Measurements from ENCODE around the gene SYT17. TPM values are rescaled to one million over a fixed set of nuclear protein-coding genes. Genes with fewer than 3 reads are reported as not detected.
A peak's percentile ranks its signal among the peaks of the same experiment; 100 is the strongest.

The SYT17 gene
- total RNA-seq, 1 donor from 2014 or later = 13.3 TPM

DNA sequence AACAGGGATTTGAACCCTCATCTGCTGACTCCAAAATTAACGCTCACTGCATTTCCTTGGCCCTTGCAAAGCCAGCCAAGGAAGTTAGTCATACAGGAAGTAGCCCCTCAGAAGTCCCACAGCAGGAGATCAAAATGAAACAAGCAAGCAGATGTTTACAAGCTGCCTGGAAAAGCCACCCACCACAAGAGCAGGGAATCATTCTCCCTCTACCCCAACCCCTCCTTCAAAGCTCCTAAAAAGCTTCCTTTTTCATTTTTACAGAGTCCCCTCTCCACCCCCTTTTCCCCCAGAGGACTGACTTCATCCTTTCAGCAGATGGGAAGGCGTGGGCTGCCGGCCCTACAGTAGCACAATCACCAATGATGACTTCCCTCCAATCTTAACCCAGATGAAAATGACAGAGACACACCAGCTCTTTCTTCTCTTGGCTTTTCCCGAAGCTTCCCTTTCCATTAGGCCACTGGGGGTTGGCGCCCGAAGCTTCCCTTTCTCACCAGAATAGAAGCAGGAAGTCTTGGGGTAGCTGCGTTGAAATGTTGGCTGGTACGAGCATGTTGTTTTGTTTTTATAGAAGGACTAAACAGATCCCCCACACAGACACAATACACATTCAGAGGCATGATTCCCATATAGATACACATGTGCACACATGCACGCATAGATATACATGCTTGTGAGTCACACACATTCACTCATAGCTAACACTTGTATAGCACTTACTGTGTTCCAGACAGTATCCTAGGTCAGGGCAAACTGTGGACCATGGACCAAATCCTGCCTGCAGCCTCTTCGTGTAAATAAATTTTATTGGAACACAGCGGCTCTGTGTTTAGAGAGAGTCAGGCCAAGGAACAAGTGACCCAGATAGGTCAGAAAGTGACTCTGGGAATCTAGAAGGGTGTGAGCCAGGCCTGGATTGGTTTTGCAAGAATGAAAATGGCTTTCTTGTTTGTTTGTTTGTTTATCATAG is 36.9 kb upstream of the SYT17 start:
- Histone ChIP-seq H3K4me1 (peaks cover 38% of the 10 kb centered on the region), H3K36me3 (no peaks in the 10 kb centered on the region), H3K27me3 (no peaks in the 10 kb centered on the region), H3K27ac (peak overlapping the region; percentile 84), H3K9me3 (no peaks in the 10 kb centered on the region), H3K4me3 (peak overlapping the region in 1 of 2 donors; percentile 14)
- intact Hi-C loops (cut with DNase I) = no loop called here
- no peak for DNase-seq (ENCODE audit: extremely low spot score in 2 of 2)
- no peak for TF ChIP-seq POLR2AphosphoS5 (IDR thresholded peaks at IDR 0.05; ENCODE audit: insufficient read depth in 1 of 2, low read depth in 1 of 2)
- TF ChIP-seq, protein P1, sequence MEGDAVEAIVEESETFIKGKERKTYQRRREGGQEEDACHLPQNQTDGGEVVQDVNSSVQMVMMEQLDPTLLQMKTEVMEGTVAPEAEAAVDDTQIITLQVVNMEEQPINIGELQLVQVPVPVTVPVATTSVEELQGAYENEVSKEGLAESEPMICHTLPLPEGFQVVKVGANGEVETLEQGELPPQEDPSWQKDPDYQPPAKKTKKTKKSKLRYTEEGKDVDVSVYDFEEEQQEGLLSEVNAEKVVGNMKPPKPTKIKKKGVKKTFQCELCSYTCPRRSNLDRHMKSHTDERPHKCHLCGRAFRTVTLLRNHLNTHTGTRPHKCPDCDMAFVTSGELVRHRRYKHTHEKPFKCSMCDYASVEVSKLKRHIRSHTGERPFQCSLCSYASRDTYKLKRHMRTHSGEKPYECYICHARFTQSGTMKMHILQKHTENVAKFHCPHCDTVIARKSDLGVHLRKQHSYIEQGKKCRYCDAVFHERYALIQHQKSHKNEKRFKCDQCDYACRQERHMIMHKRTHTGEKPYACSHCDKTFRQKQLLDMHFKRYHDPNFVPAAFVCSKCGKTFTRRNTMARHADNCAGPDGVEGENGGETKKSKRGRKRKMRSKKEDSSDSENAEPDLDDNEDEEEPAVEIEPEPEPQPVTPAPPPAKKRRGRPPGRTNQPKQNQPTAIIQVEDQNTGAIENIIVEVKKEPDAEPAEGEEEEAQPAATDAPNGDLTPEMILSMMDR (IDR thresholded peaks at IDR 0.05) = no peak

DNA sequence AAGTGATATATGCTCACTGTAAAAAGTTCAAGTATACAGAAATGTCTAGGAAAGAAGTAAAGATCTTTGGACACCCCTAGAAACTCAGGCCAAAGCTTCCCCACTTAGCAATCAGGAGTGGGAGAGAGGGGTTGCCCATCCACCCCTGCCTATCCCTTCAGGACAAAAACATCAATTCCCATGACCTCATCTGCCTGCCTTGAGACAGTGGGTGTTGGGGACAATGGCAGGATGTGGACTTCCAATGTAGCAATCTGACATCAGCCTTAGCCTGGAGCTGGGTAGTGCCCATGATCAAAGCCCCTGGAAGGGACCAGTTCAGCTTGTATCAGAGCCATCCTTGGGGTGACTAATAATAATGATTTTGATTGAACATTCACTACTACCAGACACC is 36.2 kb upstream of the SYT17 start:
- H3K9me3 ChIP-seq = no peaks in the 10 kb centered on the region
- DNase-seq (ENCODE audit: extremely low spot score in 2 of 2) = no peak
- no peaks in the 10 kb centered on the region for H3K36me3 ChIP-seq
- peaks cover 44% of the 10 kb centered on the region for H3K4me1 ChIP-seq
- no peak overlapping the region for H3K4me3 ChIP-seq
- H3K27me3 ChIP-seq = no peaks in the 10 kb centered on the region
- H3K27ac ChIP-seq = peak overlapping the region; percentile 84
- intact Hi-C loops (cut with DNase I) = no loop called here
- TF ChIP-seq, protein P1 (IDR thresholded peaks at IDR 0.05) = no peak
- no peak for TF ChIP-seq POLR2A (IDR thresholded peaks at IDR 0.05)
- no peak for TF ChIP-seq POLR2AphosphoS5 (IDR thresholded peaks at IDR 0.05; ENCODE audit: insufficient read depth in 1 of 2, low read depth in 1 of 2)

DNA sequence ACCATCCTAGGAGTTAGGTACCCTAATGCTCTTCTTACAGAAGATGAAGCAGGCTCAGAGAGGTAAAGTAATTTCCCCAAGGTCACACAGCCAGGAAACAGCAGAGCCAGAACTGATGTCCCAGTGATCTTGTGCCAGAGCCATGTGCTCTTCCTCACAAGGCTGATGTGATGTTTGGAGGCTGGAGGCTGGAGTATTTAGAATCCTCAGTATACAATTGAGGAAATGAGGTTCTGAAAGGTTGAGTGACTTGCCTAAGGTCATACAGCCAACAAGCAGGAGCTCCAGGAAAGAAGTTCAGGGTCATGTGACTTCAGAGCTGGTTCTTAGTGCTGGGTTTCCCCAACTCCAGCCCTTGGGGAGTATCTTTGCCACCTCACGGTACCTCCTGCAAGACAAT is 35.8 kb upstream of the SYT17 start:
- TF ChIP-seq, protein P1 (IDR thresholded peaks at IDR 0.05) = no peak
- TF ChIP-seq POLR2AphosphoS5 (IDR thresholded peaks at IDR 0.05; ENCODE audit: insufficient read depth in 1 of 2, low read depth in 1 of 2) (no peak), POLR2A (IDR thresholded peaks at IDR 0.05) (no peak)
- H3K4me1 ChIP-seq = peaks cover 49% of the 10 kb centered on the region
- intact Hi-C loops (cut with DNase I) = no loop called here

DNA sequence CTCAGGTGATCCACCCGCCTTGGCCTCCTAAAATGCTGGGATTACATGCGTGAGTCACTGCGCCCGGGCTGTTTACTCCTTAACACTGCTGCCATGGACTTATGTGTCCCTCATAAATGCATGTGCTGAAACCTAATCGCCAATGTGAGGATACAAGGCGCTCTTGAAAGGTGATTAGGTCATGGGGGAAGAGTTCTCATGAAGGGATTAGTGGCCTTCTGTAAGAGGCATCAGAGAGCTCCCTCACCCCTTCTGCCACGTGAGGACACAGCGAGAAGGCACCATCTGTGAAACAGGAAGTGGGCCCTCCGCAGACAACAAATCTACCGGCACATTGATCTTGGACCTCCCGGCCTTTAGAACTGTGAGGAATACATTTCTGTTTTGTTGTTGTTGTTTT is 35.1 kb upstream of the SYT17 start:
- no peaks in the 10 kb centered on the region for H3K9me3 ChIP-seq
- peak overlapping the region; percentile 84 for H3K27ac ChIP-seq
- intact Hi-C loops (cut with DNase I) = no loop called here
- DNase-seq (ENCODE audit: extremely low spot score in 2 of 2) = no peak
- no peaks in the 10 kb centered on the region for H3K27me3 ChIP-seq
- no peaks in the 10 kb centered on the region for H3K36me3 ChIP-seq
- TF ChIP-seq, protein P1 (IDR thresholded peaks at IDR 0.05) = no peak
- no peak for TF ChIP-seq POLR2A (IDR thresholded peaks at IDR 0.05)
- TF ChIP-seq POLR2AphosphoS5 (IDR thresholded peaks at IDR 0.05; ENCODE audit: insufficient read depth in 1 of 2, low read depth in 1 of 2) = peak in 1 of 2 donors; percentile 8
- peaks cover 55% of the 10 kb centered on the region for H3K4me1 ChIP-seq
- H3K4me3 ChIP-seq = no peak overlapping the region

More for the DNA sequence above, 35.8 kb upstream of the SYT17 start:
- H3K9me3 ChIP-seq = no peaks in the 10 kb centered on the region
- no peaks in the 10 kb centered on the region for H3K36me3 ChIP-seq
- no peak overlapping the region for H3K4me3 ChIP-seq
- peak overlapping the region; percentile 84 for H3K27ac ChIP-seq
- no peak for DNase-seq (ENCODE audit: extremely low spot score in 2 of 2)
- H3K27me3 ChIP-seq = no peaks in the 10 kb centered on the region

DNA sequence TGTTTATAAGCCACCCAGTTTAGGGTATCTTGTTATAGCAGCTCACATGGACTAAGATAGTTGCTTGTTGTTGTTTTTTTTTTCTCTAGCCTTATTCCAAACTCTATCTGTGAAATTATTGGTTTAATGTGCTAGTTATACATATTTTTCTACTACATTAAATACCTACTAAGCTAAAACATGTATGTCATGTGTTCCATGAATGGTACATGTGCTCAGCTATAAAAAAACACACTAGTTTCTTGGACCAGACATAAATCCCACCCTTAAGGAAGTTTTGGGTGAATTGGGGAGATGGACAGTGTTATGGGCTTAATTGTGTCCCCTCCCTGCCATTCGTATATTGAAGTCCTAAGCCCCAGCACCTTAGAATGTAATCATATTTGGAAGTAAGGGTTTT is 34.4 kb upstream of the SYT17 start:
- no peaks in the 10 kb centered on the region for H3K27me3 ChIP-seq
- H3K27ac ChIP-seq = no peak overlapping the region
- DNase-seq (ENCODE audit: extremely low spot score in 2 of 2) = no peak
- H3K4me1 ChIP-seq = peaks cover 62% of the 10 kb centered on the region
- intact Hi-C loops (cut with DNase I) = no loop called here
- TF ChIP-seq POLR2AphosphoS5 (IDR thresholded peaks at IDR 0.05; ENCODE audit: insufficient read depth in 1 of 2, low read depth in 1 of 2) = no peak
- no peak for TF ChIP-seq POLR2A (IDR thresholded peaks at IDR 0.05)
- TF ChIP-seq, protein P1 (IDR thresholded peaks at IDR 0.05) = no peak
- H3K36me3 ChIP-seq = no peaks in the 10 kb centered on the region
- no peak overlapping the region for H3K4me3 ChIP-seq
- no peaks in the 10 kb centered on the region for H3K9me3 ChIP-seq

Data from vagina (tissue), 2 donors.